ENCODE results near the gene ATN1. TPM values are rescaled to one million over a fixed set of nuclear protein-coding genes. Genes with fewer than 3 reads are reported as not detected.

Gene ATN1
- total and polyA plus RNA-seq, 2 of the 4 experiments (the other 2 are of a cell fraction), result 3.4 to 58.7 TPM

GRCh38 chr12:6887460-6887859 is 40.3 kb upstream of the ATN1 start:
- TF ChIP-seq NFE2L2 (IDR thresholded peaks at IDR 0.05; ENCODE audit: low read depth, low read length) (no peak), RFX5 (IDR thresholded peaks at IDR 0.05; ENCODE audit: low read depth, low read length) (no peak), SMC3 (IDR thresholded peaks at IDR 0.05; ENCODE audit: low read depth, low read length) (no peak), CHD1 (IDR thresholded peaks at IDR 0.05; ENCODE audit: low read depth, low read length) (no peak), FOS (IDR thresholded peaks at IDR 0.05; ENCODE audit: low read depth, low read length) (no peak), BHLHE40 (IDR thresholded peaks at IDR 0.05; ENCODE audit: low read depth, low read length) (no peak), MAFK (IDR thresholded peaks at IDR 0.05; ENCODE audit: low read depth, low read length) (no peak), MAZ (IDR thresholded peaks at IDR 0.05; ENCODE audit: borderline replicate concordance, low read depth, low read length) (no peak), RAD21 (IDR thresholded peaks at IDR 0.05; ENCODE audit: low read length) (no peak), POLR2A (IDR thresholded peaks at IDR 0.05; ENCODE audit: low read depth, low read length) (no peak), CEBPB (IDR thresholded peaks at IDR 0.05; ENCODE audit: low read depth, low read length) (no peak), MXI1 (IDR thresholded peaks at IDR 0.05; ENCODE audit: borderline replicate concordance, low read depth, low read length) (no peak), RCOR1 (IDR thresholded peaks at IDR 0.05; ENCODE audit: insufficient replicate concordance, low read length) (no peak)
- TF ChIP-seq, protein P1, sequence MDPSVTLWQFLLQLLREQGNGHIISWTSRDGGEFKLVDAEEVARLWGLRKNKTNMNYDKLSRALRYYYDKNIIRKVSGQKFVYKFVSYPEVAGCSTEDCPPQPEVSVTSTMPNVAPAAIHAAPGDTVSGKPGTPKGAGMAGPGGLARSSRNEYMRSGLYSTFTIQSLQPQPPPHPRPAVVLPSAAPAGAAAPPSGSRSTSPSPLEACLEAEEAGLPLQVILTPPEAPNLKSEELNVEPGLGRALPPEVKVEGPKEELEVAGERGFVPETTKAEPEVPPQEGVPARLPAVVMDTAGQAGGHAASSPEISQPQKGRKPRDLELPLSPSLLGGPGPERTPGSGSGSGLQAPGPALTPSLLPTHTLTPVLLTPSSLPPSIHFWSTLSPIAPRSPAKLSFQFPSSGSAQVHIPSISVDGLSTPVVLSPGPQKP (IDR thresholded peaks at IDR 0.05; ENCODE audit: borderline replicate concordance, low read depth, low read length), result no peak
- TF ChIP-seq, protein P2, sequence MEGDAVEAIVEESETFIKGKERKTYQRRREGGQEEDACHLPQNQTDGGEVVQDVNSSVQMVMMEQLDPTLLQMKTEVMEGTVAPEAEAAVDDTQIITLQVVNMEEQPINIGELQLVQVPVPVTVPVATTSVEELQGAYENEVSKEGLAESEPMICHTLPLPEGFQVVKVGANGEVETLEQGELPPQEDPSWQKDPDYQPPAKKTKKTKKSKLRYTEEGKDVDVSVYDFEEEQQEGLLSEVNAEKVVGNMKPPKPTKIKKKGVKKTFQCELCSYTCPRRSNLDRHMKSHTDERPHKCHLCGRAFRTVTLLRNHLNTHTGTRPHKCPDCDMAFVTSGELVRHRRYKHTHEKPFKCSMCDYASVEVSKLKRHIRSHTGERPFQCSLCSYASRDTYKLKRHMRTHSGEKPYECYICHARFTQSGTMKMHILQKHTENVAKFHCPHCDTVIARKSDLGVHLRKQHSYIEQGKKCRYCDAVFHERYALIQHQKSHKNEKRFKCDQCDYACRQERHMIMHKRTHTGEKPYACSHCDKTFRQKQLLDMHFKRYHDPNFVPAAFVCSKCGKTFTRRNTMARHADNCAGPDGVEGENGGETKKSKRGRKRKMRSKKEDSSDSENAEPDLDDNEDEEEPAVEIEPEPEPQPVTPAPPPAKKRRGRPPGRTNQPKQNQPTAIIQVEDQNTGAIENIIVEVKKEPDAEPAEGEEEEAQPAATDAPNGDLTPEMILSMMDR (conservative IDR thresholded peaks at IDR 0.05; ENCODE audit: low read depth, low read length), result no peak
- TF ChIP-seq, protein P3, sequence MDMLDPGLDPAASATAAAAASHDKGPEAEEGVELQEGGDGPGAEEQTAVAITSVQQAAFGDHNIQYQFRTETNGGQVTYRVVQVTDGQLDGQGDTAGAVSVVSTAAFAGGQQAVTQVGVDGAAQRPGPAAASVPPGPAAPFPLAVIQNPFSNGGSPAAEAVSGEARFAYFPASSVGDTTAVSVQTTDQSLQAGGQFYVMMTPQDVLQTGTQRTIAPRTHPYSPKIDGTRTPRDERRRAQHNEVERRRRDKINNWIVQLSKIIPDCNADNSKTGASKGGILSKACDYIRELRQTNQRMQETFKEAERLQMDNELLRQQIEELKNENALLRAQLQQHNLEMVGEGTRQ (IDR thresholded peaks at IDR 0.05; ENCODE audit: low read depth, low read length), result no peak
- Histone ChIP-seq H4K8ac (ENCODE audit: low read depth in 2 of 2, low read length in 2 of 2) (no peak overlapping the region), H3K18ac (ENCODE audit: low read depth, low read length) (no peak overlapping the region), H4K91ac (ENCODE audit: insufficient read depth, low read depth, low read length) (no peak overlapping the region), H2AFZ (replicated peaks; ENCODE audit: low read length, poor library complexity) (no peak overlapping the region), H3K4me2 (ENCODE audit: low read depth, low read length) (no peak overlapping the region), H3K9me3 (ENCODE audit: control insufficient read depth, insufficient read depth, low read length) (no peaks in the 10 kb centered on the region), H3K4me3 (ENCODE audit: insufficient read depth, low read depth, low read length) (no peak overlapping the region), H3K4ac (ENCODE audit: low read depth, low read length) (no peak overlapping the region), H2AK9ac (replicated peaks; ENCODE audit: low read depth, low read length, poor library complexity) (no peak overlapping the region), H4K20me1 (ENCODE audit: insufficient read depth, low read length) (no peaks in the 10 kb centered on the region), H4K5ac (ENCODE audit: low read depth, low read length) (no peak overlapping the region), H3K23ac (ENCODE audit: low read depth, low read length) (no peak overlapping the region), H2BK120ac (ENCODE audit: low read depth, low read length) (no peak overlapping the region), H3K9me1 (ENCODE audit: insufficient read depth, low read length) (0 out of 2 replicates have a peak, but pooled peaks cover 12% of the 10 kb centered on the region), H3K36me3 (ENCODE audit: control insufficient read depth, insufficient read depth, low read length) (peaks cover 17% of the 10 kb centered on the region), H3K9ac (ENCODE audit: low read depth, low read length) (no peak overlapping the region), H3K79me1 (ENCODE audit: low read depth in 1 of 2, low read length in 2 of 2) (peaks cover 5 to 17% of the 10 kb centered on the region in 2 experiments; a peak in 3 of 4 replicates), H2AK5ac (ENCODE audit: low read depth, low read length) (no peak overlapping the region), H3K14ac (replicated peaks; ENCODE audit: low read depth, low read length) (no peak overlapping the region), H3K27ac (ENCODE audit: insufficient read depth, low read length) (no peak overlapping the region), H3K56ac (ENCODE audit: extremely low read depth, insufficient read depth, low read length) (no peak overlapping the region), H2BK20ac (ENCODE audit: low read depth, low read length) (no peak overlapping the region), H2BK15ac (ENCODE audit: low read depth, low read length) (no peak overlapping the region), H2BK5ac (ENCODE audit: low read depth, low read length, poor library complexity, severe bottlenecking) (no peak overlapping the region), H3K27me3 (ENCODE audit: control insufficient read depth, insufficient read depth, low read length) (no peaks in the 10 kb centered on the region), H3K4me1 (ENCODE audit: control insufficient read depth, insufficient read depth, low read length) (peaks cover 2% of the 10 kb centered on the region; the same call in 1 of the 2 replicates)
- no peak for ATAC-seq (ENCODE audit: low read depth)
- ChIA-PET POLR2A (ENCODE audit: unreplicated experiment) (no interaction called here), CTCF (no interaction called here)
- DNase-seq, result no peak
- intact Hi-C loops (cut with micrococcal nuclease), result no loop called here
- no TSS peak for BruUV-seq (replicated peaks)
- 90% methylated on average over 2 of the region's 8 CpGs; no CpG with 5 or more reads in 1 of the 2 experiments for WGBS, 2 experiments (ENCODE audit: extremely low coverage in 2 of 2, insufficient read length in 1 of 2)
- dilution Hi-C loops (cut with HindIII; ENCODE audit: low sequenced_read_pairs, unreplicated experiment), result no loop called here
- in situ Hi-C loops (cut with MboI; ENCODE audit: low sequenced_read_pairs), result no loop called here

Measured in IMR-90 (cell line).